Measurements from ENCODE around the gene CCP110.

CCP110 gene

GRCh38 chr16:19523559-19524355, at the start of gene CCP110:
TSS of gene CCP110 (plus strand) at chr16:19523942. CDS start at chr16:19527882, 3,940 bp downstream.
- DNase-seq, result peak; percentile 87 to 91 (median 89)

- no peak for DNase-seq
Measured at GRCh38 chr16:19474617-19475016, 49.1 kb upstream of the CCP110 start.

GRCh38 chr16:19478505-19478904, 45.2 kb upstream of the CCP110 start:
- no peak for DNase-seq

GRCh38 chr16:19479302-19479721, 44.4 kb upstream of the CCP110 start:
- DNase-seq, result no peak

GRCh38 chr16:19481296-19481695, 42.4 kb upstream of the CCP110 start:
- DNase-seq, result no peak

GRCh38 chr16:19481769-19482168, 42.0 kb upstream of the CCP110 start:
- DNase-seq, result no peak

GRCh38 chr16:19482291-19482690, 41.5 kb upstream of the CCP110 start:
- DNase-seq, result no peak

- no peak for DNase-seq
Measured at GRCh38 chr16:19484096-19484495, 39.6 kb upstream of the CCP110 start.

- DNase-seq, result no peak
Measured at GRCh38 chr16:19485611-19486010, 38.1 kb upstream of the CCP110 start.

GRCh38 chr16:19486051-19486450, 37.7 kb upstream of the CCP110 start:
- DNase-seq, result no peak

- DNase-seq, result no peak
Measured at GRCh38 chr16:19486750-19487325, 36.9 kb upstream of the CCP110 start.

- DNase-seq, result no peak
Measured at GRCh38 chr16:19488213-19488640, 35.5 kb upstream of the CCP110 start.

GRCh38 chr16:19490619-19491018, 33.1 kb upstream of the CCP110 start:
- DNase-seq, result no peak

- no peak for DNase-seq
Measured at GRCh38 chr16:19497176-19497575, 26.6 kb upstream of the CCP110 start.

GRCh38 chr16:19499006-19499405, 24.7 kb upstream of the CCP110 start:
- DNase-seq, result no peak

- DNase-seq, result no peak
Measured at GRCh38 chr16:19499481-19499880, 24.3 kb upstream of the CCP110 start.

GRCh38 chr16:19502395-19503131, 21.2 kb upstream of the CCP110 start:
- DNase-seq, result peak in 3 of 4 experiments; percentile 3 to 18 (median 7)

GRCh38 chr16:19503461-19504075, 20.2 kb upstream of the CCP110 start:
- DNase-seq, result no peak

GRCh38 chr16:19505600-19506303, 18.0 kb upstream of the CCP110 start:
- no peak for DNase-seq

GRCh38 chr16:19506965-19507364, 16.8 kb upstream of the CCP110 start:
- no peak for DNase-seq

- no peak for DNase-seq
Measured at GRCh38 chr16:19507867-19508266, 15.9 kb upstream of the CCP110 start.

- no peak for DNase-seq
Measured at GRCh38 chr16:19512297-19512696, 11.4 kb upstream of the CCP110 start.
